ENCODE measurements around the gene ZNF791. TPM values are rescaled to one million over a fixed set of nuclear protein-coding genes. Genes with fewer than 3 reads are reported as not detected.
A peak's percentile ranks its signal among the peaks of the same experiment; 100 is the strongest.

The ZNF791 gene
- total and polyA plus RNA-seq, 12 donors: 4.7 to 22.1 (median 16.6) TPM

GRCh38 chr19:12636631-12637030 lies 25.9 kb downstream of the ZNF791 start:
- DNase-seq: no peak
- no peak for ATAC-seq
- no peak for TF ChIP-seq CTCF (IDR thresholded peaks at IDR 0.05)
- intact Hi-C loops (cut with DNase I): no loop called here
- H3K27ac ChIP-seq: no peak overlapping the region
- H3K4me1 ChIP-seq: peaks cover 0 to 13% (median 9%) of the 10 kb centered on the region in 9 donors
- H3K9me3 ChIP-seq: no peaks in the 10 kb centered on the region
- whole genome bisulfite sequencing, 2 donors: 89 to 91% methylated on average over 13 of the region's 13 CpGs
- H3K36me3 ChIP-seq: peaks cover 0 to 19% (median 1%) of the 10 kb centered on the region in 9 donors
- no peak overlapping the region for H3K4me3 ChIP-seq
- no peaks in the 10 kb centered on the region for H3K27me3 ChIP-seq

GRCh38 chr19:12638611-12639182 lies 28.0 kb downstream of the ZNF791 start:
- H3K36me3 ChIP-seq: peaks cover 0 to 6% (median 0%) of the 10 kb centered on the region in 9 donors
- no peak overlapping the region for H3K27ac ChIP-seq
- peaks cover 0 to 13% (median 9%) of the 10 kb centered on the region in 9 donors for H3K4me1 ChIP-seq
- H3K4me3 ChIP-seq: no peak overlapping the region
- intact Hi-C loops (cut with DNase I): no loop called here
- ATAC-seq (no peak), DNase-seq (no peak)
- no peaks in the 10 kb centered on the region for H3K9me3 ChIP-seq
- TF ChIP-seq CTCF (IDR thresholded peaks at IDR 0.05): no peak
- WGBS, 2 donors: 96% methylated on average over 22 of the region's 22 CpGs
- H3K27me3 ChIP-seq: no peaks in the 10 kb centered on the region

GRCh38 chr19:12639901-12640613 lies 29.3 kb downstream of the ZNF791 start:
- WGBS, 2 donors: 10 to 13% methylated on average over 39 of the region's 39 CpGs
- Histone ChIP-seq H3K4me3 (peak overlapping the region in 8 of 10 donors; percentile 16 to 41 (median 36)), H3K4me1 (peaks cover 0 to 13% (median 9%) of the 10 kb centered on the region in 9 donors), H3K36me3 (peaks cover 0 to 5% (median 0%) of the 10 kb centered on the region in 9 donors), H3K27ac (peak overlapping the region in 1 of 10 donors; percentile 59), H3K9me3 (no peaks in the 10 kb centered on the region), H3K27me3 (no peaks in the 10 kb centered on the region)
- intact Hi-C loops (cut with DNase I): loop anchor here in 1 of 10 donors (2.0 kb wide), 1 partner anchor 33 kb away; no protein-coding TSS in a partner anchor
- peak; percentile 89 to 95 (median 90) for ATAC-seq
- DNase-seq: peak; percentile 81 to 84
- TF ChIP-seq CTCF (IDR thresholded peaks at IDR 0.05): peak; percentile 70 to 91 (median 81)

GRCh38 chr19:12641456-12641855 lies 30.7 kb downstream of the ZNF791 start:
- intact Hi-C loops (cut with DNase I): loop anchor here in 1 of 10 donors (2.0 kb wide), 1 partner anchor 31 kb away; no protein-coding TSS in a partner anchor
- no peak for DNase-seq
- Histone ChIP-seq H3K9me3 (no peaks in the 10 kb centered on the region), H3K27me3 (no peaks in the 10 kb centered on the region), H3K27ac (no peak overlapping the region), H3K4me3 (no peak overlapping the region), H3K36me3 (peaks cover 0 to 7% (median 0%) of the 10 kb centered on the region in 9 donors), H3K4me1 (peaks cover 0 to 13% (median 9%) of the 10 kb centered on the region in 9 donors)
- no peak for ATAC-seq
- TF ChIP-seq CTCF (IDR thresholded peaks at IDR 0.05): no peak
- 68 to 71% methylated on average over 13 of the region's 13 CpGs for WGBS, 2 donors

All from heart right ventricle (tissue), 16 donors.